Measurements from ENCODE around the gene CA10. TPM values are rescaled to one million over a fixed set of nuclear protein-coding genes. Genes with fewer than 3 reads are reported as not detected.

CA10 gene
- total and polyA plus RNA-seq, 4 experiments from 2014 or later: 0.57 TPM; not detected in 3

- H3K27me3 ChIP-seq (ENCODE audit: insufficient read depth, low read length): no peaks in the 10 kb centered on the region
- ChIA-PET CTCF (ENCODE audit: partially characterized antibody) (no interaction called here), POLR2A (ENCODE audit: partially characterized antibody) (no interaction called here)
- H3K4me1 ChIP-seq (ENCODE audit: insufficient read depth, low read length): no peaks in the 10 kb centered on the region
- no peak overlapping the region for H3K4me3 ChIP-seq (ENCODE audit: low read length in 2 of 2)
- intact Hi-C loops (cut with micrococcal nuclease): no loop called here
- no peaks in the 10 kb centered on the region for H3K9me3 ChIP-seq (ENCODE audit: control insufficient read depth in 1 of 2, low read length in 2 of 2)
- H3K27ac Mint-ChIP-seq: no peak overlapping the region
- H3K27ac ChIP-seq (ENCODE audit: low read depth, low read length): no peak overlapping the region
- H3K27me3 Mint-ChIP-seq: peaks cover 2 to 9% of the 10 kb centered on the region in 2 donors
- no peaks in the 10 kb centered on the region for H3K36me3 Mint-ChIP-seq
- DNase-seq: no peak
- H3K9me3 Mint-ChIP-seq: peaks cover 0 to 16% (median 7%) of the 10 kb centered on the region in 8 donors
- H3K4me1 Mint-ChIP-seq: no peaks in the 10 kb centered on the region
- no peak overlapping the region for H3K4me3 Mint-ChIP-seq
- no peaks in the 10 kb centered on the region for H3K36me3 ChIP-seq (ENCODE audit: insufficient read depth, low read length)
These were observed 465.6 kb downstream of the CA10 start for GRCh38 chr17:51692917-51693316.

GRCh38 chr17:51687887-51688286 lies 470.6 kb downstream of the CA10 start:
- ChIA-PET CTCF (ENCODE audit: partially characterized antibody) (no interaction called here), POLR2A (ENCODE audit: partially characterized antibody) (no interaction called here)
- no peaks in the 10 kb centered on the region for H3K36me3 ChIP-seq (ENCODE audit: insufficient read depth, low read length)
- Mint-ChIP-seq H3K9me3 (peaks cover 0 to 6% (median 0%) of the 10 kb centered on the region in 8 donors), H3K4me1 (no peaks in the 10 kb centered on the region), H3K27ac (no peak overlapping the region), H3K4me3 (no peak overlapping the region), H3K36me3 (no peaks in the 10 kb centered on the region), H3K27me3 (peaks cover 0 to 6% of the 10 kb centered on the region in 2 donors)
- no peaks in the 10 kb centered on the region for H3K4me1 ChIP-seq (ENCODE audit: insufficient read depth, low read length)
- no peaks in the 10 kb centered on the region for H3K27me3 ChIP-seq (ENCODE audit: insufficient read depth, low read length)
- intact Hi-C loops (cut with micrococcal nuclease): no loop called here
- no peak overlapping the region for H3K27ac ChIP-seq (ENCODE audit: low read depth, low read length)
- DNase-seq: no peak
- H3K4me3 ChIP-seq (ENCODE audit: low read length in 2 of 2): no peak overlapping the region
- H3K9me3 ChIP-seq (ENCODE audit: control insufficient read depth in 1 of 2, low read length in 2 of 2): no peaks in the 10 kb centered on the region

- peaks cover 2 to 10% of the 10 kb centered on the region in 2 donors for H3K27me3 Mint-ChIP-seq
- ChIA-PET CTCF (ENCODE audit: partially characterized antibody) (no interaction called here), POLR2A (ENCODE audit: partially characterized antibody) (no interaction called here)
- no peaks in the 10 kb centered on the region for H3K36me3 ChIP-seq (ENCODE audit: insufficient read depth, low read length)
- intact Hi-C loops (cut with micrococcal nuclease): no loop called here
- no peaks in the 10 kb centered on the region for H3K27me3 ChIP-seq (ENCODE audit: insufficient read depth, low read length)
- H3K9me3 Mint-ChIP-seq: peaks cover 0 to 1% (median 0%) of the 10 kb centered on the region in 8 donors
- no peaks in the 10 kb centered on the region for H3K9me3 ChIP-seq (ENCODE audit: control insufficient read depth in 1 of 2, low read length in 2 of 2)
- H3K4me3 ChIP-seq (ENCODE audit: low read length in 2 of 2): no peak overlapping the region
- no peak overlapping the region for H3K27ac ChIP-seq (ENCODE audit: low read depth, low read length)
- no peak overlapping the region for H3K27ac Mint-ChIP-seq
- no peak for DNase-seq
- H3K4me3 Mint-ChIP-seq: no peak overlapping the region
- no peaks in the 10 kb centered on the region for H3K4me1 ChIP-seq (ENCODE audit: insufficient read depth, low read length)
- no peaks in the 10 kb centered on the region for H3K36me3 Mint-ChIP-seq
- H3K4me1 Mint-ChIP-seq: no peaks in the 10 kb centered on the region
These were observed 473.1 kb downstream of the CA10 start for GRCh38 chr17:51685287-51685909.

- Histone ChIP-seq H3K9me3 (ENCODE audit: control insufficient read depth in 1 of 2, low read length in 2 of 2) (no peaks in the 10 kb centered on the region), H3K36me3 (ENCODE audit: insufficient read depth, low read length) (no peaks in the 10 kb centered on the region), H3K4me3 (ENCODE audit: low read length in 2 of 2) (no peak overlapping the region), H3K4me1 (ENCODE audit: insufficient read depth, low read length) (no peaks in the 10 kb centered on the region), H3K27ac (ENCODE audit: low read depth, low read length) (no peak overlapping the region), H3K27me3 (ENCODE audit: insufficient read depth, low read length) (no peaks in the 10 kb centered on the region)
- no peaks in the 10 kb centered on the region for H3K4me1 Mint-ChIP-seq
- peaks cover 3 to 10% of the 10 kb centered on the region in 2 donors for H3K27me3 Mint-ChIP-seq
- no peaks in the 10 kb centered on the region for H3K9me3 Mint-ChIP-seq
- CTCF ChIA-PET (ENCODE audit: partially characterized antibody): interaction anchor here (0.5 to 0.8 kb wide), 2 partner anchors 10 to 20 kb away, joined by 3 to 5 read pairs; no protein-coding TSS in a partner anchor
- intact Hi-C loops (cut with micrococcal nuclease): no loop called here
- POLR2A ChIA-PET (ENCODE audit: partially characterized antibody): no interaction called here
- no peaks in the 10 kb centered on the region for H3K36me3 Mint-ChIP-seq
- no peak overlapping the region for H3K4me3 Mint-ChIP-seq
- DNase-seq: no peak
- no peak overlapping the region for H3K27ac Mint-ChIP-seq
These were observed 474.3 kb downstream of the CA10 start for GRCh38 chr17:51684214-51684613.

- POLR2A ChIA-PET (ENCODE audit: partially characterized antibody): no interaction called here
- Histone ChIP-seq H3K9me3 (ENCODE audit: control insufficient read depth in 1 of 2, low read length in 2 of 2) (no peaks in the 10 kb centered on the region), H3K27ac (ENCODE audit: low read depth, low read length) (no peak overlapping the region), H3K27me3 (ENCODE audit: insufficient read depth, low read length) (no peaks in the 10 kb centered on the region), H3K4me3 (ENCODE audit: low read length in 2 of 2) (no peak overlapping the region), H3K36me3 (ENCODE audit: insufficient read depth, low read length) (no peaks in the 10 kb centered on the region), H3K4me1 (ENCODE audit: insufficient read depth, low read length) (no peaks in the 10 kb centered on the region)
- CTCF ChIA-PET (ENCODE audit: partially characterized antibody): no interaction called here
- Mint-ChIP-seq H3K27me3 (peaks cover 3 to 10% of the 10 kb centered on the region in 2 donors), H3K4me1 (no peaks in the 10 kb centered on the region), H3K4me3 (no peak overlapping the region), H3K27ac (no peak overlapping the region), H3K36me3 (no peaks in the 10 kb centered on the region), H3K9me3 (no peaks in the 10 kb centered on the region)
- intact Hi-C loops (cut with micrococcal nuclease): no loop called here
- DNase-seq: no peak
These were observed 475.2 kb downstream of the CA10 start for GRCh38 chr17:51683291-51683690.

GRCh38 chr17:51682115-51682514 lies 476.4 kb downstream of the CA10 start:
- H3K36me3 Mint-ChIP-seq: no peaks in the 10 kb centered on the region
- Histone ChIP-seq H3K27ac (ENCODE audit: low read depth, low read length) (no peak overlapping the region), H3K27me3 (ENCODE audit: insufficient read depth, low read length) (no peaks in the 10 kb centered on the region), H3K4me1 (ENCODE audit: insufficient read depth, low read length) (no peaks in the 10 kb centered on the region), H3K36me3 (ENCODE audit: insufficient read depth, low read length) (no peaks in the 10 kb centered on the region), H3K4me3 (ENCODE audit: low read length in 2 of 2) (no peak overlapping the region), H3K9me3 (ENCODE audit: control insufficient read depth in 1 of 2, low read length in 2 of 2) (no peaks in the 10 kb centered on the region)
- H3K9me3 Mint-ChIP-seq: peaks cover 0 to 3% (median 0%) of the 10 kb centered on the region in 8 donors
- H3K4me3 Mint-ChIP-seq: no peak overlapping the region
- intact Hi-C loops (cut with micrococcal nuclease): no loop called here
- peaks cover 3 to 10% of the 10 kb centered on the region in 2 donors for H3K27me3 Mint-ChIP-seq
- no peaks in the 10 kb centered on the region for H3K4me1 Mint-ChIP-seq
- ChIA-PET POLR2A (ENCODE audit: partially characterized antibody) (no interaction called here), CTCF (ENCODE audit: partially characterized antibody) (no interaction called here)
- peak overlapping the region in 1 of 7 donors; percentile 24 for H3K27ac Mint-ChIP-seq
- no peak for DNase-seq

GRCh38 chr17:51677875-51678274 lies 480.6 kb downstream of the CA10 start:
- ChIA-PET POLR2A (ENCODE audit: partially characterized antibody) (no interaction called here), CTCF (ENCODE audit: partially characterized antibody) (no interaction called here)
- Mint-ChIP-seq H3K27me3 (peaks cover 5 to 19% of the 10 kb centered on the region in 2 donors), H3K4me3 (no peak overlapping the region), H3K4me1 (no peaks in the 10 kb centered on the region), H3K27ac (no peak overlapping the region), H3K36me3 (no peaks in the 10 kb centered on the region), H3K9me3 (peaks cover 0 to 3% (median 0%) of the 10 kb centered on the region in 8 donors)
- no peak overlapping the region for H3K27ac ChIP-seq (ENCODE audit: low read depth, low read length)
- no peaks in the 10 kb centered on the region for H3K4me1 ChIP-seq (ENCODE audit: insufficient read depth, low read length)
- no peak overlapping the region for H3K4me3 ChIP-seq (ENCODE audit: low read length in 2 of 2)
- H3K9me3 ChIP-seq (ENCODE audit: control insufficient read depth in 1 of 2, low read length in 2 of 2): no peaks in the 10 kb centered on the region
- H3K27me3 ChIP-seq (ENCODE audit: insufficient read depth, low read length): no peaks in the 10 kb centered on the region
- no peaks in the 10 kb centered on the region for H3K36me3 ChIP-seq (ENCODE audit: insufficient read depth, low read length)
- intact Hi-C loops (cut with micrococcal nuclease): no loop called here
- no peak for DNase-seq
